PC-3 (cell line): Measurements from ENCODE around the gene HECTD1. TPM values are rescaled to one million over a fixed set of nuclear protein-coding genes. Genes with fewer than 3 reads are reported as not detected.

Experiments
- ATAC-seq: fragments of 200-7000 bp; cut with Tn5 transposase; 2 replicates; pipeline ENCODE4 v1.9.1; 2020; ENCODE audit warnings: mild to moderate bottlenecking, moderate library complexity
- BruUV-seq: library from RNA; stranded (reverse); fragments of 400-500 nt; replicated peaks from 2 replicates; lab custom pipeline; 2021; lab: Mats Ljungman, UMichigan
- CTCF ChIA-PET: fragments of 300-600 bp; sonication (Branson Sonifier 250); formaldehyde crosslinking; loops from one replicate; lab custom pipeline; 2022; ENCODE audit warnings: antibody characterized with exemption; lab: Charles Lee
- POLR2A ChIA-PET: fragments of 300-600 bp; sonication (Branson Sonifier 250); formaldehyde crosslinking; loops from one replicate; lab custom pipeline; 2022; ENCODE audit warnings: antibody characterized with exemption; ENCODE audit not compliant: unreplicated experiment; lab: Charles Lee
- DNase-seq: peaks from one replicate; pipeline ENCODE4 v3.0.0-alpha.2; 2015
- H2AFZ ChIP-seq: fragments of 300-600 bp; sonication (generic); 2 replicates; pipeline ENCODE4 v1.6.0; 2016; ENCODE audit warnings: antibody characterized with exemption, low read length
- H3F3A ChIP-seq: fragments of 300-600 bp; sonication (generic); one replicate; pipeline ENCODE4 v1.6.0; 2017; ENCODE audit warnings: antibody characterized with exemption, low read length, control low read depth, mild to moderate bottlenecking; ENCODE audit not compliant: unreplicated experiment
- H3K27ac ChIP-seq: fragments of 300-600 bp; sonication (generic); 2 replicates; pipeline ENCODE4 v1.5.1; 2016; ENCODE audit warnings: mild to moderate bottlenecking, low read length
- H3K27me3 ChIP-seq: fragments of 300-600 bp; sonication (generic); 2 replicates; pipeline ENCODE4 v1.6.1; 2016; ENCODE audit warnings: low read length, mixed read lengths
- H3K36me3 ChIP-seq: fragments of 300-600 bp; sonication (generic); 2 replicates; pipeline ENCODE4 v1.6.1; 2016; ENCODE audit warnings: low read depth, mixed run types, low read length, mixed read lengths
- H3K4me1 ChIP-seq: fragments of 300-600 bp; sonication (generic); 2 replicates; pipeline ENCODE4 v1.5.1; 2016; ENCODE audit warnings: low read length; ENCODE audit not compliant: insufficient read depth
- H3K4me2 ChIP-seq: fragments of 300-600 bp; sonication (generic); 2 replicates; pipeline ENCODE4 v1.6.0; 2016; ENCODE audit warnings: low read length
- H3K4me3 ChIP-seq: fragments of 300-600 bp; sonication (generic); 2 replicates; pipeline ENCODE4 v1.5.1; 2016; ENCODE audit warnings: mild to moderate bottlenecking, low read length, mixed read lengths
- H3K79me2 ChIP-seq: fragments of 300-600 bp; sonication (generic); 2 replicates; pipeline ENCODE4 v1.6.1; 2017; ENCODE audit warnings: low read length, mixed read lengths
- H3K9ac ChIP-seq: fragments of 300-600 bp; sonication (generic); 2 replicates; pipeline ENCODE4 v1.6.0; 2016; ENCODE audit warnings: mild to moderate bottlenecking, low read length
- H3K9me2 ChIP-seq: fragments of 300-600 bp; sonication (generic); replicated peaks from 2 replicates; pipeline ENCODE4 v1.6.1; 2016; ENCODE audit warnings: mixed run types, low read length, mixed read lengths
- H3K9me3 ChIP-seq: fragments of 300-600 bp; sonication (generic); 2 replicates; pipeline ENCODE4 v1.6.1; 2016; ENCODE audit warnings: low read length, mixed read lengths
- H4K20me1 ChIP-seq: fragments of 300-600 bp; sonication (generic); 2 replicates; pipeline ENCODE4 v1.6.1; 2016; ENCODE audit warnings: low read length, mixed read lengths
- CTCF ChIP-seq: fragments of 300-600 bp; sonication (generic); conservative IDR thresholded peaks from 2 replicates; pipeline ENCODE4 v1.5.1; 2017; ENCODE audit warnings: antibody characterized with exemption, low read depth, mild to moderate bottlenecking, low read length
- EZH2 ChIP-seq: fragments of 300-600 bp; sonication (generic); IDR thresholded peaks from one replicate; pipeline ENCODE4 v1.6.1; 2017; ENCODE audit warnings: antibody characterized with exemption, mild to moderate bottlenecking, low read length; ENCODE audit not compliant: unreplicated experiment
- EZH2phosphoT487 ChIP-seq: fragments of 300-600 bp; sonication (generic); IDR thresholded peaks from 2 replicates; pipeline ENCODE4 v1.6.1; 2018; ENCODE audit warnings: mild to moderate bottlenecking, antibody characterized with exemption, low read length, borderline replicate concordance
- intact Hi-C: fragments of 100-400 bp; cut with micrococcal nuclease; formaldehyde crosslinking; loops from 2 replicates; pipeline ENCODE4 v1.9.0; 2023
- total RNA-seq: library from RNA; depleted of rRNA; stranded (reverse); fragments of >200 nt; gene quantifications from 2 replicates; pipeline ENCODE4 v1.2.3, GENCODE V29; 2014

The HECTD1 gene
- total RNA-seq, 1 experiment from 2014 or later, result 152 TPM

GRCh38 chr14:31080484-31080883, 127.1 kb downstream of the HECTD1 start:
- CTCF ChIA-PET, result no interaction called here
- H3K27me3 ChIP-seq, result no peaks in the 10 kb centered on the region
- TF ChIP-seq CTCF, result no peak
- TF ChIP-seq EZH2phosphoT487, result no peak
- TF ChIP-seq EZH2, result no peak
- H3K27ac ChIP-seq, result peak overlapping the region; percentile 72
- H3K79me2 ChIP-seq, result no peaks in the 10 kb centered on the region
- no peaks in the 10 kb centered on the region for H3K9me3 ChIP-seq
- H3K4me1 ChIP-seq, result peaks cover 16% of the 10 kb centered on the region
- peak overlapping the region; percentile 16 for H3K4me3 ChIP-seq
- intact Hi-C loops, result loop anchor here (1.0 kb wide), 1 partner anchor 54 kb away; the partner anchor contains the start of gene STRN3
- ATAC-seq (no peak; the same call in 1 of the 2 replicates), DNase-seq (no peak)
- no peaks in the 10 kb centered on the region for H3K9me2 ChIP-seq
- no peaks in the 10 kb centered on the region for H4K20me1 ChIP-seq
- 0 out of 2 replicates have a peak overlapping the region, but pooled peaks have one; percentile 21 for H2AFZ ChIP-seq
- H3K4me2 ChIP-seq, result peak overlapping the region; percentile 71
- POLR2A ChIA-PET, result no interaction called here
- BruUV-seq, result no TSS peak
- peak overlapping the region; percentile 27; the same call in 1 of the 2 replicates for H3K9ac ChIP-seq
- no peaks in the 10 kb centered on the region for H3F3A ChIP-seq
- H3K36me3 ChIP-seq, result no peaks in the 10 kb centered on the region

GRCh38 chr14:31080056-31080455, 127.5 kb downstream of the HECTD1 start:
- peak overlapping the region; percentile 27; the same call in 1 of the 2 replicates for H3K9ac ChIP-seq

More at GRCh38 chr14:31080056-31080455, 127.5 kb downstream of the HECTD1 start:
- TF ChIP-seq EZH2 (no peak), EZH2phosphoT487 (no peak), CTCF (no peak)
- Histone ChIP-seq H3K4me3 (peak overlapping the region; percentile 16), H3K4me2 (peak overlapping the region; percentile 71), H3K79me2 (no peaks in the 10 kb centered on the region), H2AFZ (0 out of 2 replicates have a peak overlapping the region, but pooled peaks have one; percentile 21), H3K9me2 (no peaks in the 10 kb centered on the region), H3K27me3 (no peaks in the 10 kb centered on the region), H3K9me3 (no peaks in the 10 kb centered on the region), H3K27ac (peak overlapping the region; percentile 72), H3K4me1 (peaks cover 16% of the 10 kb centered on the region), H3F3A (no peaks in the 10 kb centered on the region), H3K36me3 (no peaks in the 10 kb centered on the region), H4K20me1 (no peaks in the 10 kb centered on the region)
- POLR2A ChIA-PET, result no interaction called here
- ATAC-seq (peak; percentile 86), DNase-seq (peak; percentile 82)
- CTCF ChIA-PET, result no interaction called here
- BruUV-seq, result no TSS peak
- intact Hi-C loops, result loop anchor here (1.0 kb wide), 1 partner anchor 54 kb away; the partner anchor contains the start of gene STRN3
